H1 (cell line): Measurements from ENCODE around the gene OTOP3. TPM values are rescaled to one million over a fixed set of nuclear protein-coding genes. Genes with fewer than 3 reads are reported as not detected.
A peak's percentile ranks its signal among the peaks of the same experiment; 100 is the strongest.

Experiments used
- CTCF ChIA-PET: fragments of 300-600 bp; sonication (Branson Sonifier 250); formaldehyde crosslinking; loops from one replicate; lab custom pipeline; 2021; ENCODE audit not compliant: partially characterized antibody; lab: Charles Lee
- POLR2A ChIA-PET: fragments of 300-600 bp; sonication (Branson Sonifier 250); formaldehyde crosslinking; loops from one replicate; lab custom pipeline; 2021; ENCODE audit warnings: inconsistent platforms; ENCODE audit not compliant: partially characterized antibody; lab: Charles Lee
- DNase-seq, 2 experiments: peaks; one replicate each; pipeline versions ENCODE4 v3.0.0 to v3.0.0-alpha.2; 2010 to 2022; ENCODE audit warnings: low spot score in 2 of 2, low read depth in 1 of 2, mixed read lengths in 1 of 2
- FAIRE-seq: peaks from 2 replicates; lab custom pipeline; 2011; peaks lifted over from hg19 to GRCh38; lab: Jason Lieb, UNC
- H2AFZ ChIP-seq: 2 replicates; pipeline ENCODE4 v1.8.1; 2012; ENCODE audit warnings: low read length, inconsistent platforms
- H2AK5ac ChIP-seq: 2 replicates; pipeline ENCODE4 v1.6.1; 2013; ENCODE audit warnings: low read depth, low read length
- H2BK120ac ChIP-seq: replicated peaks from 2 replicates; pipeline ENCODE3; 2013; ENCODE audit warnings: low read depth, low read length, inconsistent platforms
- H2BK12ac ChIP-seq: 2 replicates; pipeline ENCODE4 v1.6.1; 2013; ENCODE audit warnings: low read depth, low read length
- H2BK15ac ChIP-seq: 2 replicates; pipeline ENCODE4 v1.6.1; 2013; ENCODE audit warnings: low read length
- H2BK20ac ChIP-seq: 2 replicates; pipeline ENCODE4 v1.6.1; 2013; ENCODE audit warnings: low read length
- H2BK5ac ChIP-seq: 2 replicates; pipeline ENCODE4 v1.6.1; 2013; ENCODE audit warnings: low read depth, low read length
- H3K14ac ChIP-seq: 2 replicates; pipeline ENCODE4 v1.6.1; 2013; ENCODE audit warnings: inconsistent platforms; ENCODE audit not compliant: insufficient read length
- H3K18ac ChIP-seq: 2 replicates; pipeline ENCODE4 v1.6.1; 2013; ENCODE audit warnings: low read length; ENCODE audit errors: extremely low read depth
- H3K23ac ChIP-seq: 2 replicates; pipeline ENCODE4 v1.6.1; 2013; ENCODE audit warnings: inconsistent platforms; ENCODE audit not compliant: insufficient read length
- H3K23me2 ChIP-seq: 2 replicates; pipeline ENCODE4 v1.6.1; 2013; ENCODE audit warnings: low read depth, low read length
- H3K27ac ChIP-seq: 2 replicates; pipeline ENCODE4 v1.6.1; 2011; ENCODE audit warnings: low read depth, low read length, inconsistent platforms
- H3K27me3 ChIP-seq, 4 experiments: replicated peaks in 1 of 4; 1 replicate in 1 of 4; 2 replicates in 3 of 4; pipeline versions ENCODE4 v1.6.1 to v1.8.1; 2011 to 2013; ENCODE audit warnings: low read length in 3 of 4, mild to moderate bottlenecking in 3 of 4, inconsistent platforms in 2 of 4, mixed read lengths in 2 of 4, moderate library complexity in 1 of 4; ENCODE audit not compliant: control insufficient read depth in 3 of 4, insufficient read depth in 3 of 4; ENCODE audit errors: extremely low read depth in 1 of 4
- H3K36me3 ChIP-seq, 4 experiments: 2 replicates each; pipeline versions ENCODE4 v1.6.1 to v1.8.1; 2011 to 2013; ENCODE audit warnings: mild to moderate bottlenecking in 4 of 4, low read length in 3 of 4, moderate library complexity in 2 of 4, control low read depth in 1 of 4, inconsistent platforms in 1 of 4; ENCODE audit not compliant: insufficient read depth in 4 of 4, control insufficient read depth in 2 of 4
- H3K4ac ChIP-seq: replicated peaks from 2 replicates; pipeline ENCODE3; 2013; ENCODE audit warnings: low read length, low read depth, mixed read lengths, inconsistent platforms; ENCODE audit not compliant: insufficient read length
- H3K4me1 ChIP-seq, 4 experiments: replicated peaks in 1 of 4; 1 replicate in 1 of 4; 2 replicates in 3 of 4; pipeline versions ENCODE4 v1.6.1 to v1.8.1; 2011 to 2013; ENCODE audit warnings: low read length in 3 of 4, inconsistent platforms in 2 of 4, mixed read lengths in 1 of 4; ENCODE audit not compliant: insufficient read depth in 4 of 4, control insufficient read depth in 3 of 4
- H3K4me2 ChIP-seq, 2 experiments: 2 replicates each; pipeline versions ENCODE4 v1.6.1 to v1.8.1; 2011 to 2013; ENCODE audit warnings: low read depth in 2 of 2, low read length in 2 of 2, control low read depth in 1 of 2, inconsistent platforms in 1 of 2, mild to moderate bottlenecking in 1 of 2; ENCODE audit not compliant: insufficient read depth in 1 of 2
- H3K4me3 ChIP-seq, 4 experiments: fragments of 200-600, 300-600 bp in 1 of 4; sonication (generic), shearing (Covaris generic), sonication (Bioruptor Twin) in 1 of 4; 2 replicates each; pipeline versions ENCODE4 v1.5.1 to v1.8.1; 2011 to 2016; ENCODE audit warnings: low read length in 4 of 4, low read depth in 3 of 4, control low read depth in 2 of 4, inconsistent platforms in 2 of 4, mild to moderate bottlenecking in 2 of 4, mixed read lengths in 1 of 4, moderate library complexity in 1 of 4; ENCODE audit not compliant: insufficient read depth in 2 of 4; ENCODE audit errors: extremely low read depth in 1 of 4
- H3K56ac ChIP-seq: replicated peaks from 2 replicates; pipeline ENCODE3; 2013; ENCODE audit warnings: low read depth, mild to moderate bottlenecking, mixed read lengths, low read length, inconsistent platforms; ENCODE audit not compliant: insufficient read length
- H3K79me1 ChIP-seq: 2 replicates; pipeline ENCODE4 v1.6.1; 2013; ENCODE audit warnings: low read depth, low read length, control low read depth
- H3K79me2 ChIP-seq, 2 experiments: 2 replicates each; pipeline versions ENCODE4 v1.6.1 to v1.8.1; 2012 to 2013; ENCODE audit warnings: low read length in 2 of 2, mild to moderate bottlenecking in 2 of 2, inconsistent platforms in 1 of 2; ENCODE audit not compliant: insufficient read depth in 2 of 2, control insufficient read depth in 1 of 2
- H3K9ac ChIP-seq, 4 experiments: replicated peaks in 1 of 4; 1 replicate in 1 of 4; 2 replicates in 3 of 4; pipeline versions ENCODE4 v1.6.1 to v1.8.1; 2011 to 2013; ENCODE audit warnings: low read depth in 3 of 4, low read length in 3 of 4, control low read depth in 2 of 4, mild to moderate bottlenecking in 2 of 4, moderate library complexity in 2 of 4, inconsistent platforms in 1 of 4; ENCODE audit errors: extremely low read depth in 1 of 4
- H3K9me3 ChIP-seq, 2 experiments: 2 replicates each; pipeline versions ENCODE4 v1.6.1 to v1.8.1; 2012 to 2013; ENCODE audit warnings: mild to moderate bottlenecking in 2 of 2, moderate library complexity in 2 of 2, control low read depth in 1 of 2, inconsistent platforms in 1 of 2, low read depth in 1 of 2, low read length in 1 of 2, mixed read lengths in 1 of 2; ENCODE audit not compliant: insufficient read depth in 2 of 2
- H4K20me1 ChIP-seq, 2 experiments: replicated peaks in 1 of 2; 2 replicates each; pipeline versions ENCODE3 to v1.8.1; 2011 to 2013; ENCODE audit warnings: inconsistent platforms in 2 of 2, low read length in 2 of 2, mild to moderate bottlenecking in 1 of 2; ENCODE audit not compliant: insufficient read depth in 2 of 2, control insufficient read depth in 1 of 2
- H4K5ac ChIP-seq: 2 replicates; pipeline ENCODE4 v1.6.1; 2013; ENCODE audit warnings: low read length, low read depth, mixed read lengths, inconsistent platforms; ENCODE audit not compliant: insufficient read length
- H4K8ac ChIP-seq: 2 replicates; pipeline ENCODE4 v1.8.0; 2013; ENCODE audit warnings: mild to moderate bottlenecking, moderate library complexity, low read length, inconsistent platforms; ENCODE audit not compliant: insufficient read depth; ENCODE audit errors: extremely low read depth
- H4K91ac ChIP-seq: replicated peaks from 2 replicates; pipeline ENCODE3; 2013; ENCODE audit warnings: low read length, mixed read lengths, inconsistent platforms; ENCODE audit not compliant: insufficient read length
- ATF3 ChIP-seq: IDR thresholded peaks from 2 replicates; pipeline ENCODE4 v1.6.1; 2011; ENCODE audit warnings: low read depth, mild to moderate bottlenecking, low read length; ENCODE audit not compliant: insufficient read depth
- BRCA1 ChIP-seq: IDR thresholded peaks from 2 replicates; pipeline ENCODE4 v1.6.1; 2012; ENCODE audit warnings: low read depth, low read length, improper control_type of control experiment
- CHD2 ChIP-seq: IDR thresholded peaks from 2 replicates; pipeline ENCODE4 v1.6.1; 2012; ENCODE audit warnings: low read length, improper control_type of control experiment
- E2F6 ChIP-seq: IDR thresholded peaks from 2 replicates; pipeline ENCODE4 v1.6.1; 2012; ENCODE audit warnings: inconsistent platforms
- JUND ChIP-seq: IDR thresholded peaks from 2 replicates; pipeline ENCODE4 v1.6.1; 2011; ENCODE audit warnings: mild to moderate bottlenecking, improper control_type of control experiment, low read length
- MAX ChIP-seq: IDR thresholded peaks from 2 replicates; pipeline ENCODE4 v1.6.1; 2012; ENCODE audit warnings: inconsistent platforms
- SRF ChIP-seq: IDR thresholded peaks from 2 replicates; pipeline ENCODE4 v1.6.1; 2011; ENCODE audit warnings: mild to moderate bottlenecking, low read depth, low read length, moderate library complexity
- TEAD4 ChIP-seq: IDR thresholded peaks from 2 replicates; pipeline ENCODE4 v1.6.1; 2012; ENCODE audit warnings: low read depth, low read length, inconsistent platforms, mixed read lengths
- WGBS, 2 experiments: shearing (Covaris generic) in 1 of 2; methylation state at CpG; one replicate each; pipeline versions ENCODE4 v1.1.6 to v1.1.7; 2013 to 2015; ENCODE audit warnings: low lambda C conversion rate in 2 of 2, mixed read lengths in 2 of 2, inconsistent platforms in 1 of 2, low coverage in 1 of 2, missing lambda C conversion rate in 1 of 2; ENCODE audit not compliant: insufficient replicate concordance in 2 of 2, insufficient coverage in 1 of 2, insufficient read length in 1 of 2; ENCODE audit errors: extremely low coverage in 1 of 2, missing lambda C conversion rate in 1 of 2; 5-methylcytosine and 5-hydroxymethylcytosine counted together
- polyA plus RNA-seq, 7 experiments: library from polyadenylated mRNA; depleted of rRNA in 3 of 7; stranded (reverse) in 5 of 7; unstranded in 2 of 7; fragments of >200 nt in 5 of 7; fragments of 200-250 nt in 2 of 7; gene quantifications; 1 replicate in 5 of 7; 2 replicates in 1 of 7; 4 replicates in 1 of 7; pipeline versions ENCODE4 v1.2.1 to v1.2.3, GENCODE V29; 2011 to 2013; ENCODE audit warnings: missing spikeins in 2 of 7, mixed read lengths in 2 of 7
- total RNA-seq: library from RNA; stranded (reverse); fragmentation: NEBNext Ultra II Directional; extraction: Animal tissue kit (Norgen Biotek cat#: 25700); gene quantifications from 2 replicates; pipeline ENCODE4 v1.2.1, GENCODE V29; 2021

OTOP3 gene
- total and polyA plus RNA-seq, 2 of the 8 experiments (the other 6 are each of a cell fraction or from before 2014, with no cell fraction given): 0.05 TPM; not detected in 1

GRCh38 chr17:74907012-74907411 is 28.7 kb upstream of the OTOP3 start:
- Histone ChIP-seq H2AFZ (no peak overlapping the region), H3K4ac (no peak overlapping the region), H3K4me1 (peaks cover 5 to 18% (median 14%) of the 10 kb centered on the region in 4 experiments), H4K91ac (no peak overlapping the region), H3K36me3 (no peaks in the 10 kb centered on the region), H3K27ac (no peak overlapping the region), H2BK5ac (no peak overlapping the region), H2BK15ac (no peak overlapping the region), H4K20me1 (no peaks in the 10 kb centered on the region), H3K18ac (no peak overlapping the region), H3K79me1 (no peaks in the 10 kb centered on the region), H2BK120ac (no peak overlapping the region), H3K56ac (no peak overlapping the region), H4K8ac (no peak overlapping the region), H3K4me2 (no peak overlapping the region), H3K23me2 (no peaks in the 10 kb centered on the region), H2BK20ac (no peak overlapping the region), H2AK5ac (no peak overlapping the region), H3K23ac (no peak overlapping the region), H3K79me2 (no peaks in the 10 kb centered on the region), H3K14ac (no peak overlapping the region), H3K27me3 (peaks cover 0 to 2% (median under 1%) of the 10 kb centered on the region in 4 experiments; a peak in 3 of 7 replicates), H3K9me3 (peaks cover 0 to 7% of the 10 kb centered on the region in 2 experiments; a peak in 1 of 4 replicates), H3K9ac (no peak overlapping the region), H3K4me3 (no peak overlapping the region), H4K5ac (no peak overlapping the region), H2BK12ac (no peak overlapping the region)
- TF ChIP-seq MAX: 0 out of 2 replicates have a peak, but pooled peaks have one; percentile 12
- TF ChIP-seq SRF: no peak
- no peak for TF ChIP-seq CHD2
- TF ChIP-seq JUND: no peak
- TF ChIP-seq E2F6: peak; percentile 37; the same call in 1 of the 2 replicates
- no peak for TF ChIP-seq ATF3
- no peak for TF ChIP-seq BRCA1
- no peak for TF ChIP-seq TEAD4
- DNase-seq (no peak), FAIRE-seq (no peak)
- POLR2A ChIA-PET: interaction anchor here (0.9 to 2.0 kb wide), 6 partner anchors 9 to 106 kb away, joined by 3 to 7 read pairs (median 4); partner anchors contain the start of genes FADS6, MRPL58 and OTOP2
- CTCF ChIA-PET: interaction anchor here (0.7 to 49.9 kb wide), 5 partner anchors 16 to 252 kb away, joined by 3 to 1072 read pairs (median 10); partner anchors contain the start of genes OTOP2 and USH1G
- WGBS, 2 experiments: 93% methylated on average over 26 of the region's 34 CpGs; no CpG with 5 or more reads in 1 of the 2 experiments
